GM21360 (cell line): ENCODE results near the gene COL9A1.
"Not testable (repeated sequence)": the region's sequence is repeated elsewhere in the genome, so short reads cannot be mapped to it uniquely, and the experiment has no call there.

Source experiments
- ATAC-seq: cut with Tn5 transposase; IDR thresholded peaks from one replicate; pipeline ENCODE4 v1.9.1; 2021; ENCODE audit warnings: mild to moderate bottlenecking, moderate library complexity; ENCODE audit not compliant: unreplicated experiment

Gene COL9A1

DNA sequence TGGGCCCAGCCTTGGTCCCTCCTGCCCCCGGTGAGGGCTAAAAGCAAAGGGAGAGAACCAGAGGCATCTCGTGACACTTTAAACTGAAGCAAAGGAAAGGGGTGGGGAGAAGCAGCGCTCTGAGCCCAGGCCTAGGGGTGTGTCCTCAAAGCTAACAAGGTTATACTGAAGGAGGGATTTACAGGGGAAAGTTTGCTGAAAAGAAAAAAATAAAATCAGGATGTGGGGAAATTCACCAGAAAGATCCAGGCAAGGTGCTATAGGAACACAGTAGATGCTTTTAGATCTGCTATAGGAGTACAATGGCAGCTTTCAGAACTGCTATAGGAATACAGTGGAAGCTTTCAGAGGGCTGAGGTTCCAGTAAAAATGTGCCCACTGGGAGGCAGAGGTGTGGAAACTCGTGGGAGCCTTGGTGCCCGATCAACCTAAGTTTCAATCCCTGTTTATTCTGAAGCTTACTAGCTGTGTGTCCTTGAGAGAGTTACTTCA lies at the start of gene COL9A1:
COL9A1 (minus strand) TSS at position 51 of the 492 bp plus-strand sequence. CDS start 160 bp downstream, outside the sequence.
- ATAC-seq, result no peak

DNA sequence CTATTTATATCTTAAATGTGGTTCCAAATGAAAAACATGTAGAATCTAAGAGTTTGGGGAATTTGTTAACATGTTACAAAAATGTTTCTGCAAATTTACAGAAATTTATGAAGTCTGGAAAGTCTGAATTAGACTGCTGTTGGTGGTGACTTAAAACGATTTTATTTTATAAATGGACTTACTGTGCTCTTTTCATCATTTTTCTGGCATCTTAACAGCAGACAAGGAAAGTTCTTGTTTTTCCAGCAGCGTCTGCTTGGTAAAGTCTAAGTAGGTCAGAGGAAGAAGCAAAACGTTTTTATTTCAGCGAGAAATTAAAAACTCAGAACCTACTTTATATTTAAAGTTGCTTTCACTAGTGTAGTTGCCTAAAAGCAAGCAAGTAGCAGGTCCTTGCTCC lies 48.6 kb upstream of the COL9A1 start:
- ATAC-seq, result no peak

DNA sequence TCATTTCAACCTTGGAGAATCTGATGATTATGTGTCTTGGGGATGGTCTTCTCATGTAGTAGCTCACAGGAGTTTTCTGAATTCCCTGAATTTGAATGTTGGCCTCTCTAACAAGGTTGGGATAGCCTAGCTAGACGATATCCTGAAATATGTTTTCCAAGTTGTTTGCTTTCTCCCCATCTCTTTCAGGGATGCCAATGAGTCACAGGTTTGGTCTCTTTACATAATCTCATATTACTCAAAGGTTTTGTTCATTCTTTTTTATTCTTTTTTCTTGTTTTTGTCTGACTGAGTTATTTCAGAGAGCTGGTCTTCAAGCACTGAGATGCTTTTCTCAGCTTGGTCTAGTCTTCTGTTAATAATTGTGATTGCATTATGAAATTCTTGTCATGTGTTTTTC lies 42.7 kb upstream of the COL9A1 start:
- no peak for ATAC-seq

DNA sequence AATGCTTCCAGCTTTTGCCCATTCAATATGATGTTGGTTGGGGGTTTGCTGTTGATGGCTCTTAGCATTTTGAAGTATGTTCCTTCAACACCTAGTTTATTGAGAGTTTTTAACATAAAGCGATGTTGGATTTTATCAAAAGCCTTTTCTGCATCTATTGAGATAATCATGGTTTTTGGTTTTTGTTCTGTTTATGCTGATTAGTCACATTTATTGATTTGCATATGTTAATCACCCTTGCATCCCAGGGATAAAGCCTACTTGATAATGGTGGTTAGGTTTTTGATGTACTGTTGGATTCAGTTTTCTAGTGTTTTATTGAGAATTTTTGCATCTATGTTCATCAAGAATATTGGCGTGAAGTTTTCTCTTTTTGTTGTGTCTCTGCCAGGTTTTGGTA lies 40.4 kb upstream of the COL9A1 start:
- ATAC-seq, result no peak

DNA sequence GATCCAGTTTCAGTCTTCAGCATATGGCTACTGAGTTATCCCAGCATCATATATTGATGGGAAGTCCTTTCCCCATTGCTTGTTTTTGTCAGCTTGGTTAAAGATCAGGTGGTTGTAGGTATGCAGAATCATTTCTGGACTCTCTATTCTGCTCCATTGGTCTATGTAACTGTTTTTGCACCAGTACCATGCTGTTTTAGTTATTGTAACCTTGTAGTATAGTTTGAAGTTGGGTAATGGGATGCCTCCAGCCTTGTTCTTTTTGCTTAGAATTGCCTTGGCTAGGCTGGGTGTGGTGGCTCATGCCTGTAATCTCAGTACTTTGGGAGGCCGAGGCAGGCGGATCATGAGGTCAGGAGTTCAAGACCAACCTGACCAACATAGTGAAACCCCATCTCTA lies 36.9 kb upstream of the COL9A1 start:
- not testable (repeated sequence) for ATAC-seq

DNA sequence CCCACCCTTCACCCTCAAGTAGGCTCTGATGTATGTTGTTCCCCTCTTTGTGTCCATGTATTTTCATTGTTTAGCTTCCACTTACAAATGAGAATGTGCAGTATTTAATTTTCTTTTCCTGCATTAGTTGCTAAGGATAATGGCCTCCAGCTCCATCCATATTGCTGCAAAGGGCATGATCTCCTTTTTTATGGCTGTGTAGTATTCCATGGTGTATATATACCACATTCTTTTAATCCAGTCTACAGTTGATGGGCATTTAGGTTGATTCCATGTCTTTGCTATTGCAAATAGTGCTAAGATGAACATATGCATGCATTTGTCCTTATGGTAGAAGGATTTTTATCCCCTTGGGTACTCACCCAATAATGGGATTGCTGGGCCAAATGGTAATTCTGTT lies 35.9 kb upstream of the COL9A1 start:
- no peak for ATAC-seq

DNA sequence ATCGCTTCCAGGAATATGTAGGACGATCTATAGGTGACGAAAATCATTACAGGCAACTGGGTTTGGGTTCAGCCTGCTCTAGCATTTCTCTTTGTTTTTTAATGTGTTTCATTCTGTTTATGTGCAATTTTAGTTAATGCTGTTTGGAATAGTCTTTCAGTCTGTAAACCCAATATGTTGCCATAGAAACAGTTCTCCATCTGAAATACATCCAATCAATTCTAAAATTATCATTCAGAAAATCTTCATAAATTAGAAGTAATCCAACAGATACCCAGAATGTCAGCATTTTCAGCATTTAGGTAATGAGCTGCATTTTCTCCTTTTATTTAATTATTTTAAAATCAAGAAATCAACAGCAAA lies 34.8 kb upstream of the COL9A1 start:
- no peak for ATAC-seq

DNA sequence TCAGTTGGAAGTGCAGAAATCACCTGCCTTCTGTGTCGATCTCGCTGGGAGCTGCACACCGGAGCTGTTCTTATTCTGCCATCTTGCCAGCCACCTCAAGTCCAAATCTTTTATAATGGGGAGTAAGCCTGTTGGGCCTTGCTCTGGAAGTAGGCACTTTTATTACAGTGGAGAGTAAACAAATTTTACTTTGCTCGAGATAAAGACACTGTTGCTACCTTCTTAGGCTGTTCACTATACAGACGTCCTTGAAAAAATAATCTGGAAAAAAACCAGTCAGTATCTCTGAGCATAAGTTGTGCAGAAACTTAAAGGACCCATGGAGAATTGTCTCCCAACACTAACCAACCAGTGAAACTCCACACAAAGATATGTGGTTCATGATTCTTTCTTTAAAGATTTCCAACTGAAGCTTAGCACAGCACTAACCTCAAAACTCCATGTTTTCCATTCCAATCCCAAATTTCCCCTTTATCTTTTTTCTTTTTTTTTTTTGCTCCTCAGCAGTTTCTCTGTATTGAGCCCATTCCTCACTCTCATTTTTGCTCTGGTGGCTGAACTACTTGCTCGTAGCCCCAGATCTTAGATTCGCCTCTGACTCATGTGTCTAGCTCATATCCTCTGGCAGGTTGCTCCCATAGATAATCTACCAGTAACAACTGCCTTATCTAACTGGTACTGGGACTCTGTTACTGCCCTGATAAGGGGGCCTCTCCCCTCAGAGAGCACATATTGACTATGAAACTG lies 34.3 kb upstream of the COL9A1 start:
- ATAC-seq, result no peak

DNA sequence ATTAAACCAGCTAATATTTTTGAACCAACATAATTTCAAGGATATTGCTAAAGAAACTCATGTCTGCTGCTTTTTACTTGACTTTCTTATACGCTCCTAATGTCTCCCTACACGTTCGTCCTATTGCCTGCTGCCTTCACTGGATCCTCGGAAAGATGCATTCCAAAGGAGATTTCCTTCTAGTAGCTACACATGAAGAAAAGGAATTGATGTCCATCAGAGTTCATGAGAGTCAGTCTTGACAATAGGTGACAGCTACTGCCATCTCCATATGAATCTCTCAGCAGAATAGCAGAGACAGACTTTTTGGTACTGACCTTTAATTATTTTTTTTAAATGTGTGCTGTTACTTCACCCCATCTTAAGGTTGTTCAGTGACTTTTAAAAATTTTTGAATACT lies 24.2 kb upstream of the COL9A1 start:
- no peak for ATAC-seq

DNA sequence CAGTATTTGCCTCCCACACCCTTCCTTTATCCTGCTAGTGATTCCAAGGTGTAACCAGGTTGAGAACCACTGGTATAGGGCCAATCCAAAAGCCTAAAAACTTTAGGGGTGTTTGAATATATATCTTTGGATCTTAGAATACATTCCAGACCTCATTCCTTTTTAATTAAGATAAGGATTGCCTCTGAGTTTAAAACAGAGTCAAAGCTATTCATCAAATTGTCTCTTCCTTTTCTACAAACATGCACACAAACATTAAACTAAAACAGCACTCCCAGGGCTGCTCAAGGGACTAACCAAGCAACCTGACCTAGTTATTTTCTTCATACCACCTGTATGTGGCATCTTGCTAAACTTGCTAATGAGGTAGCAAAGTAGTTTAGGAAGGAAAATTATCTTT lies 22.1 kb upstream of the COL9A1 start:
- no peak for ATAC-seq

DNA sequence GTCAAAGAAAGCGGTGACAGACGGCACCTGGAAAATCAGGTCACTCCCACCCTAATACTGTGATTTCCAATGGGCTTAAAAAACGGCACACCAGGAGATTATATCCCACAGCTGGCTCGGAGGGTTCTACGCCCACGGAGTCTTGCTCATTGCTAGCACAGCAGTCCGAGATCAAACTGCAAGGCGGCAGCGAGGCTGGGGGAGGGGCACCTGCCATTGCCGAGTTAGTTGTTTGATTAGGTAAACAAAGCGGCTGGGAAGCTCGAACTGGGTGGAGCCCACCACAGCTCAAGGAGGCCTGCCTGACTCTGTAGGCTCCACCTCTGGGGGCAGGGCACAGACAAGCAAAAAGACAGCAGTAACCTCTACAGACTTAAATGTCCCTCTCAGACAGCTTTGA lies 14.9 kb upstream of the COL9A1 start:
- not testable (repeated sequence) for ATAC-seq

DNA sequence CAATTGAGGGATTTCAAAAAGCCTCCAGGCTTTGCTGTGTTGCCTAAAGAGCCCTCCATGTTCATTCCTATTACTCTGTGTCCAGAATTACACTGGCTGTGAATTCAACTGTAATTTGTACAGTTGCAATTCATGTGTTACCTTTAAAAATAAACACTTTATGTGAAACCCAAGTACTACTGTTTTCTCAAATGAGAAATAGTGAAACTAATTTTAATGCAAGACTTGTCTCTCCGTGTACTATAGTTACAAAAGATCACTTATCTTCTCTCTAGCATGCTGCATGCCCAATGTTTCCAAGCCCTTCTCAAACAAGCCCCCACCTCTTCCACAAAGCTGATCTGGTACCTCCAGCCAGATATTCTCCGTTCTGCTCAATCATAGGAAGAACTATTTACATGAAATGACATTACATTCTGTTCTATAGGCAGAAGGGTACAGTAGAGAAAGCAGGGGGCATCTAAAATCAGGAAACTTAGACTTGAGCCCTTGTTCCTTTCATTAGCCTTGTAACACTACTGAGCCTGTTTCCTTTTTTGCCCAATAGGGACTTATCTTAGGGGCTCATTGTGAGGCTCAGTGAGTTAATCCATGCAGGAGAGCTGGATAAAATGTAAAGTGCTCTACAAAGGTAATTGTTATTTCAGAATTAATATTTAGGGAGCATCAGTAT lies 12.3 kb upstream of the COL9A1 start:
- ATAC-seq, result peak; percentile 69

DNA sequence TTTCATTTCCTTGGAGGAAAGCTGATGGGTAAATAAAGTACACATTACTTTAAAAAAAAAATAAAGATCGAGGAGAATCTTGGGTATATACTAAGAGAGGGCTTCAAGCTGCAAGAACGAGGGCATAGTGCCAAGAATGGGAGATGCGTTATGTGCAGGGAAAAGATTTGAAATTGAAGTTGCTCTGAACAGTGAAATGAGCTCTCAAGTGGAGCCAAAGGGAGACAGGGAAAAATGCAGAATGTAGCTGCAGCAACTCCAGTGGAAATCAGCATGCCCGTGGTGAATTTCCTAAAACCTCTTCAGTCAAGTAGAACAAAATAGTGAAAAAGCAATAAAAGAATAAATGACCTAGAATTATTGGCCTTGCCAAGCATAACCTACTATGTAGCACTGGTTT lies 11.4 kb upstream of the COL9A1 start:
- no peak for ATAC-seq

DNA sequence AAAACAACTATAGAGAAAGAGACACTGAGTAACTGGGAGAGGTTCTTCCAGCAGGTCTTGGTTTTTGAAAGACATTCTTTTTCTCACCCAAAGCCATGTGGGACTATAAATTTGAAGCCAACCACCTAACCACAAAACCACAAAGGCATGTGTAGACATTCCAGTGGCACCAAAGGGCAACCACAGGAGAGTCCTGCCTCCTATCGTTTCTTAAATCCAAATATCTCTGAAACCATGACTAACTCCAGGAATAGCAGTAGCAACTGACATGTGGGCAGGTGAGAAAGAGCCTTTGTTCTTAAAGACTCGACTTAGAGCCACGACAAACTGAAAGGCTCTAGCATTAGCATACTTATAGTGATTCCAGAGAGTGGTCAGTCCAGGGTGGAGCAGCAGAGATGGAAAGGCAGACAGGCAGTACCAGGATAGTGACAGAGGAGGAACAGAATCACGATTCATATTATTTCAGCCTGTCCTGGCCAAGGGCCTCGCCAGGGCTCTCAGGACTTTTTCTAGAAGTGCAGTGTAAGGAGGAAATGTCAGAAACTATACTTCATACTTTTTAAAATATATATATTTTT lies 9.4 kb upstream of the COL9A1 start:
- no peak for ATAC-seq

DNA sequence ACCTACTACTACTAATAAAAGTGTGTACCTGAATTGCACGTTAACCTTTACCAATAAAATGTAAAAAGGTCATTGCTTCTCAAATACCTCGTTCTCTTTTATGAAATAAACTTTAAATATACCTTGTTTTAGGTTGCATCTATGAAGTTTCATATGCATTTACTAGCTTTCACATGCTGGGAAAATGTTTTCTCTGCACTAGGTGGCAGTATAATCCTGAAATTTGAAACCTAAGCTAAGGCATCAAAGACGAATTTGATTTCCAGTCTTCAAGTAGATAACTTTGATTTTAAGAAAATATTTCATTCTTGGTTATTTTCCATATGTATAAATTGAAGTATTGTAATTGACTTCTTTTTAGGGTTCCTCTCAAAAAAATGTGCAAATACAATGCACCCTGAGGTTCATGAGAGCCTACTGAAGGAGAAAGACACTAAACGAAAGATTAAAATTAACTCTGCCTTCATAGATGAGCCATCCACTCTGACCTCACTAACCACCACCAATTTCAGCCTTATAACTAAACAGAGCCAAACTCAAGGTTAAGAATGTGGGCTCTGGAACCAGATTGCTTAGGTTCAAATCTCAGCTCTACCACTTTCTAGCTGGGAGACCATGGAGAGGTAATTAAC lies 7.3 kb upstream of the COL9A1 start:
- ATAC-seq, result no peak

DNA sequence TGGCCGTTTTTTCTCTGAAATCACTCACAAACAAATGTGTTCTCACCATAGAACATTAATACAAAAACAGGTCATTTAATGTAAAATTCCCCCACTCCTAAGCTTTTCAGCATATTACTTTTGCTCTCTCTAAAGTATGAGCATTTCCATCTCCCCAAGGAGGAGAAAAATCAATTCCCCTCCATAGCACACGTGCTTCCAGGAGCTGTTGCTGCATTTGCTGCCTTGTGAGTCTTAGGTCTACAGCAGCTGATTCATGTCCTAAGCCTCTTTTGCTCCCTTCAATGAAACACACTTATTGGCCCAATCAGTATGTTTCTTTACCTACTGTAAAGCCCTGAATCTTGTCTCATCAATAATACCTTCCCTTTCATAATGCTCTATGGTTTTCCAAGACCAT lies 6.4 kb upstream of the COL9A1 start:
- ATAC-seq, result no peak

DNA sequence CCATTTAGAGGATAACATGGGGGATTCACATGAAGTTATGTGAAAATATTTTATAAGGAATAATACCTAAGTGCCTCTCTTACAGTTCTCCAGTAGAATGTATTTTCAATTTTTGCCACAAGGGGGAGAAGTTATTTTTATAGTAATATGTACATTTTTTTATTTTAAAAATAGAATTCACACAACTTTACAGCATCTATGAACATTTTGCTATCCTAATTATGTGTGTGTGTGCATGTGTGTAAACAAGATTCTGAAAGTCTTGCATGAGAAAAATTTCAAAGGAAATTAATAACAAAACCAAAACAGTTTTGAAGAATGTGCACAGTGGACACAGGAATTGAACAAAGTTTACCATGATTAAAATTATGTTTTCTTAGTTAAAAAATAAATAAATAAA lies 5.3 kb upstream of the COL9A1 start:
- not testable (repeated sequence) for ATAC-seq

DNA sequence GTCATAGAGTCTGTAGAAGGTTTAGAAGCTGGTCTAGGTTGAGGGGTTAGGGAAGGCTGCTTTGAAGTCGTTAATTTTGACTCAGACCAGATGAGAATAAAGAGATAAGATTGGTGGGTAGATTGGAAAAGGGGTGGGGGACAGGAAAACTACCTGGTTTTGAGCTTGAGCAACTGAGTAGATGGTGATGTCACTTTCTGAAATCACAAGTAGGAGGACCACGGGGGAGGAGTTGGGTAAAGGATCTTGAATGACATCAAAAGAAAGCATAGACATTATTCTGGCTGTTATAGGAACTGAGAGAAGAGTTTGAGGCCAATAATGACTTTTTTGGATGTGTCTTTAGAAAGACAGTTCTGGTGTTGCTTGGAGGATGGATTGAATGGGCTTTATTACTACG lies 4.1 kb upstream of the COL9A1 start:
- no peak for ATAC-seq

DNA sequence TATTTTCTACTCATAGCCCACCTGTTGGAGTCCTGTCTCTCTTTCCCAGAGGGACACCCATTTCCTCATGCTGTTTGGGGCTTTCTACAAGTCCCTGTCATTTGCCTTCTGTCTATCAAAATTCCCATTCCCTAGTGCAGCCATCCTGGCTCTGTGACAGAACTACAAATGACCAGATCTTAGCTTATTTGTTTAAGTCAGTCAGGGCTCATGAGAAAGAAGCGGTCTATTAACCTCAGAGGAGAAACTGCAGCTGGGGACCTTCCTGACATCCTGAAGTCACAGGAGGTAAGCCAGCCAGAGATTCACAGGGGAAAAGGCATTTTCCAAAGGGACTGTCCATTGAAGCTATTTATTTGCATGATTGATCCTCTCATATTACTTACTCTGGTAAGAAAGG lies 1.7 kb upstream of the COL9A1 start:
- no peak for ATAC-seq

DNA sequence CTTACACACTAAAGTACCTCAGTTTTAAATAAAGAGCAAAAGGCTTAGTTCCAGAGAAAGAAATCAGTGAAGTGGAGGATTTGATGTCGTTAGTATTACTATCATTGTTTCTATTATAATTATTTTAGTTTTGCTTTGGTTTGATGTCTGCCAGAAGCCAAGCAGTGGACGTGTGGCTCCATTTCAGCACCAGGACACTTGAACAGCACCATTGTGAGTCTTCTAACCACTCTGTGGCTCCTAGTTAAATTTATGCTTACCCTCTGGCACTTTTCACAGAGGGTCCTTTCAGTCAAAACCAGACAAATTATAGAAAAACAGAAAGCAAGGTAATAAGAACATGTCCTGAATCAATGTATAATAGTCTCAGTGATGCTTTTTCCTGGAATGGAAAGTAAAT lies 3.4 kb downstream of the COL9A1 start:
- ATAC-seq, result no peak

DNA sequence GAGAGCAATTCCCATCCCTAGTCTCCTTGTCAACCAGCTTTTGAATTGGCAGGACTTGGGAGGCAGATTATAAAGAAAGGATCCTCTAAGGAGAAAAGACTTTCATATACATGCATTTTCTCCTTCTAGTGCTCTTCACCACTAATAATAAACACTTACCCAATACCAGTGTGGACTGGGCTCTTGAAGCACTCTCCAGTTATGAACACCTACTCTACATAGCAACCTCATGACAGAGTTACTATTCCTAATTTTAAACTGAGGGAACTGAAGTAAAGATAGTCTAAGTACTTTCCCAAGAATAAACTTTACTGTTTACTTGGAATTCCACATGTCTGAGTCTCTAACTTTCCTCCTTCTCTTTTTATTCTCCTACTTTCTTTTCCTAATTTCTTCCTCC lies 4.8 kb downstream of the COL9A1 start:
- no peak for ATAC-seq

DNA sequence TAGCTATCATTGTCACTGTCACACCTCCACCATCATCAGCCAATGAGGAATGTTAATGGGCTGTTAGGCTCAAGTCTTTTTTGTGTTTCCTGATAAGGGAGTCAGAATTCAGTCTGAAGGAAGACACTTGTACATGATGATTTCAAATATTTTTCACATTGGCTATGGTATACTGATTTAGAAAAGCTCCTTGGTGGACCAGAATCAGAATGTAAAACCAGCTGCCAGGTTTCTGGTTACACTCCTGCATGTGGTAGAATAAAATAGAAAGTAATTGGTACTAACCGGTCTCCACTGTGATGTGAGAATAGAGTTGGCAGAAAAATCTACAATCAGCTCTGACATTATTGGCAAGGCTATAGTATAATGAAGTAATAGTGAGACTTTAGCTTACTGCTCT lies 10.7 kb downstream of the COL9A1 start:
- no peak for ATAC-seq
